SK-N-SH (cell line): ENCODE measurements around the gene INSYN2B. TPM values are rescaled to one million over a fixed set of nuclear protein-coding genes. Genes with fewer than 3 reads are reported as not detected.

Experiments
- CTCF ChIA-PET: fragments of 300-600, 350-600 bp; formaldehyde crosslinking; extraction: SDS; loops from one replicate; lab custom pipeline; 2021; lab: Yijun Ruan, JAX
- POLR2A ChIA-PET: fragments of 350-600 bp; sonication (Branson Sonifier 250); formaldehyde crosslinking; extraction: SDS; loops from one replicate; lab custom pipeline; 2020; ENCODE audit warnings: antibody characterized with exemption, inconsistent platforms; lab: Yijun Ruan, JAX
- DNase-seq: peaks from one replicate; pipeline ENCODE4 v3.0.0; 2012
- H2AFZ ChIP-seq: fragments of 200-600 bp; sonication (generic); 2 replicates; pipeline ENCODE4 v1.8.1; 2016; ENCODE audit warnings: antibody characterized with exemption, mild to moderate bottlenecking, low read depth
- H3F3A ChIP-seq: fragments of 200-600 bp; sonication (generic); replicated peaks from 2 replicates; pipeline ENCODE3; 2016; ENCODE audit warnings: antibody characterized with exemption, mild to moderate bottlenecking; ENCODE audit not compliant: insufficient read depth
- H3K27ac ChIP-seq, 2 experiments: fragments of 200-500 bp in 1 of 2; fragments of 200-600 bp in 1 of 2; sonication (Bioruptor generic) in 1 of 2; sonication (generic), shearing (Covaris generic) in 1 of 2; 2 replicates each; pipeline versions ENCODE4 v1.5.1 to v1.6.1; 2014 to 2016; ENCODE audit warnings: low read depth in 2 of 2, inconsistent platforms in 1 of 2, low read length in 1 of 2, mild to moderate bottlenecking in 1 of 2, mixed read lengths in 1 of 2
- H3K27me3 ChIP-seq: fragments of 200-600 bp; sonication (generic), shearing (Covaris generic); 2 replicates; pipeline ENCODE4 v1.6.1; 2016; ENCODE audit warnings: mixed run types; ENCODE audit not compliant: insufficient read depth
- H3K36me3 ChIP-seq, 2 experiments: fragments of 200-500 bp in 1 of 2; fragments of 200-600 bp in 1 of 2; sonication (Bioruptor generic) in 1 of 2; sonication (generic) in 1 of 2; replicated peaks in 1 of 2; 2 replicates each; pipeline versions ENCODE3 to v1.5.1; 2014 to 2016; ENCODE audit warnings: low read length in 1 of 2, mild to moderate bottlenecking in 1 of 2; ENCODE audit not compliant: insufficient read depth in 2 of 2, control insufficient read depth in 1 of 2
- H3K4me1 ChIP-seq, 2 experiments: fragments of 200-500 bp in 1 of 2; fragments of 200-600 bp in 1 of 2; sonication (Bioruptor generic) in 1 of 2; sonication (generic), shearing (Covaris generic) in 1 of 2; 2 replicates each; pipeline versions ENCODE4 v1.5.1 to v1.6.1; 2014 to 2016; ENCODE audit warnings: low read depth in 1 of 2, low read length in 1 of 2, mixed run types in 1 of 2; ENCODE audit not compliant: insufficient read depth in 2 of 2, control insufficient read depth in 1 of 2
- H3K4me2 ChIP-seq: fragments of 200-600 bp; sonication (generic), shearing (Covaris generic); 2 replicates; pipeline ENCODE4 v1.6.1; 2017; ENCODE audit warnings: mixed run types
- H3K4me3 ChIP-seq, 2 experiments: fragments of 200-500 bp in 1 of 2; fragments of 200-600 bp in 1 of 2; sonication (Bioruptor generic) in 1 of 2; sonication (generic), shearing (Covaris generic) in 1 of 2; 2 replicates each; pipeline versions ENCODE4 v1.5.1 to v1.8.1; 2014 to 2016; ENCODE audit warnings: low read depth in 2 of 2, inconsistent platforms in 1 of 2, low read length in 1 of 2, mild to moderate bottlenecking in 1 of 2, mixed read lengths in 1 of 2, moderate library complexity in 1 of 2
- H3K79me2 ChIP-seq: fragments of 200-600 bp; sonication (generic); 2 replicates; pipeline ENCODE4 v1.8.1; 2017; ENCODE audit warnings: mild to moderate bottlenecking; ENCODE audit not compliant: insufficient read depth
- H3K9ac ChIP-seq: fragments of 200-600 bp; sonication (generic); 2 replicates; pipeline ENCODE4 v1.6.1; 2017; ENCODE audit warnings: mixed run types
- H3K9me2 ChIP-seq: fragments of 200-600 bp; sonication (generic); 2 replicates; pipeline ENCODE4 v1.6.1; 2017; ENCODE audit warnings: mixed run types
- H3K9me3 ChIP-seq: fragments of 200-600 bp; sonication (generic); 2 replicates; pipeline ENCODE4 v1.6.1; 2017; ENCODE audit warnings: mixed run types, mild to moderate bottlenecking, moderate library complexity
- H4K20me1 ChIP-seq: fragments of 200-600 bp; sonication (generic); 2 replicates; pipeline ENCODE4 v1.6.1; 2017; ENCODE audit warnings: mild to moderate bottlenecking, mixed run types; ENCODE audit not compliant: insufficient read depth
- CTCF ChIP-seq: fragments of 200-600 bp; sonication (generic); IDR thresholded peaks from 2 replicates; pipeline ENCODE4 v1.6.1; 2017; ENCODE audit warnings: antibody characterized with exemption, mild to moderate bottlenecking, moderate library complexity
- FOSL2 ChIP-seq: IDR thresholded peaks from 2 replicates; pipeline ENCODE4 v1.4.0; 2012; ENCODE audit warnings: low read depth, mild to moderate bottlenecking, moderate library complexity, borderline replicate concordance
- FOXM1 ChIP-seq: IDR thresholded peaks from 2 replicates; pipeline ENCODE4 v1.4.0; 2012; ENCODE audit warnings: low read depth, mild to moderate bottlenecking
- GABPA ChIP-seq: IDR thresholded peaks from 2 replicates; pipeline ENCODE4 v1.4.0; 2012; ENCODE audit warnings: low read depth, mild to moderate bottlenecking
- RAD21 ChIP-seq: IDR thresholded peaks from 2 replicates; pipeline ENCODE4 v1.6.1; 2012; ENCODE audit warnings: mild to moderate bottlenecking, low read length
- RFX5 ChIP-seq: IDR thresholded peaks from 2 replicates; pipeline ENCODE4 v1.6.1; 2012; ENCODE audit warnings: mild to moderate bottlenecking, improper control_type of control experiment, low read length
- WGBS: methylation state at CpG from one replicate; pipeline ENCODE4 v1.1.6; 2017; ENCODE audit warnings: low lambda C conversion rate; 5-methylcytosine and 5-hydroxymethylcytosine counted together
- polyA plus RNA-seq, 3 experiments: library from polyadenylated mRNA; depleted of rRNA; stranded (reverse); fragments of >200 nt; gene quantifications; 2 replicates each; pipeline ENCODE4 v1.2.3, GENCODE V29; 2012
- TF ChIP-seq, protein P1 (sequence below): IDR thresholded peaks from 2 replicates; pipeline ENCODE4 v1.4.0; 2012; ENCODE audit warnings: low read depth, borderline replicate concordance
- TF ChIP-seq, protein P2 (sequence below): fragments of 150-350 bp; IDR thresholded peaks from 2 replicates; pipeline ENCODE4 v1.6.1; 2016; ENCODE audit warnings: mild to moderate bottlenecking, low read depth, low read length

Gene INSYN2B
- polyA plus RNA-seq, 1 of the 3 experiments (the other 2 are of a cell fraction): 9.2 TPM

DNA sequence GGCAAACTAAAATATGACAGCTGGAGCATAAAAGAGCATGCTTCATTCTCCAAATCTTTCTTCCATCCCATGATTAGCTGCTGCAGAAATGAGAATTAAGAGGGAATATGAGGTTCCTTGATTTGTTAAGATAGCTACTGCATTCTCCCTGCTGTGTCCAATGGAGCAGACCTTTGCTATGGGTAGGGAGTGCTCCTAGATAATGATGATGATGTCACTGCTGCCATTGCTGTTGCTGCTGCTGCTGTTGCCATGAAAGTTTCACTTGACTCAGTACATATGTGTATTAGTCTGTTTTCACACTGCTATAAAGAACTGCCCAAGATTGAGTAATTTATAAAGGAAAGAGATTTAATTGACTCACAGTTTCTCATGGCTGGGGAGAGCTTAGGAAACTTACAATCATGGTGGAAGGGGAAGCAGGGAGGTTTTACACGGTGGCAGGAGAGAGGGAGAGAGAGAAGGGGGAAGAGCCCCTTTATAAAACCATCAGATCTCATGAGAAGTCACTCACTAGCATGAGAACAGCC is 128.9 kb downstream of the INSYN2B start:
- POLR2A ChIA-PET: no interaction called here
- H3K9me3 ChIP-seq: no peaks in the 10 kb centered on the region
- peaks cover 2% of the 10 kb centered on the region for H3F3A ChIP-seq
- H4K20me1 ChIP-seq: no peaks in the 10 kb centered on the region
- H3K4me1 ChIP-seq: no peaks in the 10 kb centered on the region
- WGBS: 60% methylated on average over 1 of the region's 1 CpG
- no peaks in the 10 kb centered on the region for H3K79me2 ChIP-seq
- H3K4me3 ChIP-seq: no peak overlapping the region
- no peaks in the 10 kb centered on the region for H3K27me3 ChIP-seq
- no peak overlapping the region for H3K9ac ChIP-seq
- no peak overlapping the region for H3K4me2 ChIP-seq
- CTCF ChIA-PET: no interaction called here
- H3K27ac ChIP-seq: no peak overlapping the region
- no peaks in the 10 kb centered on the region for H3K36me3 ChIP-seq
- no peak for DNase-seq
- no peak for TF ChIP-seq FOSL2
- TF ChIP-seq, protein P1, sequence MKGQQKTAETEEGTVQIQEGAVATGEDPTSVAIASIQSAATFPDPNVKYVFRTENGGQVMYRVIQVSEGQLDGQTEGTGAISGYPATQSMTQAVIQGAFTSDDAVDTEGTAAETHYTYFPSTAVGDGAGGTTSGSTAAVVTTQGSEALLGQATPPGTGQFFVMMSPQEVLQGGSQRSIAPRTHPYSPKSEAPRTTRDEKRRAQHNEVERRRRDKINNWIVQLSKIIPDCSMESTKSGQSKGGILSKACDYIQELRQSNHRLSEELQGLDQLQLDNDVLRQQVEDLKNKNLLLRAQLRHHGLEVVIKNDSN: no peak
- no peak for TF ChIP-seq RFX5
- no peaks in the 10 kb centered on the region for H3K9me2 ChIP-seq
- no peak overlapping the region for H2AFZ ChIP-seq

GRCh38 chr5:169850409-169850808 is 129.9 kb downstream of the INSYN2B start:
- Histone ChIP-seq H4K20me1 (no peaks in the 10 kb centered on the region), H3K36me3 (no peaks in the 10 kb centered on the region), H3K4me1 (no peaks in the 10 kb centered on the region), H3K79me2 (no peaks in the 10 kb centered on the region), H3K4me3 (no peak overlapping the region), H3K4me2 (no peak overlapping the region)
- peak; percentile 50 for TF ChIP-seq CTCF
- TF ChIP-seq GABPA: no peak
- TF ChIP-seq FOXM1: no peak
- TF ChIP-seq, protein P2, sequence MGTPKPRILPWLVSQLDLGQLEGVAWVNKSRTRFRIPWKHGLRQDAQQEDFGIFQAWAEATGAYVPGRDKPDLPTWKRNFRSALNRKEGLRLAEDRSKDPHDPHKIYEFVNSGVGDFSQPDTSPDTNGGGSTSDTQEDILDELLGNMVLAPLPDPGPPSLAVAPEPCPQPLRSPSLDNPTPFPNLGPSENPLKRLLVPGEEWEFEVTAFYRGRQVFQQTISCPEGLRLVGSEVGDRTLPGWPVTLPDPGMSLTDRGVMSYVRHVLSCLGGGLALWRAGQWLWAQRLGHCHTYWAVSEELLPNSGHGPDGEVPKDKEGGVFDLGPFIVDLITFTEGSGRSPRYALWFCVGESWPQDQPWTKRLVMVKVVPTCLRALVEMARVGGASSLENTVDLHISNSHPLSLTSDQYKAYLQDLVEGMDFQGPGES: no peak
- TF ChIP-seq RAD21: 0 out of 2 replicates have a peak, but pooled peaks have one; percentile 10
- TF ChIP-seq, all 33 proteins: peak for 2
- CTCF ChIA-PET: interaction anchor here (1.7 kb wide), 1 partner anchor 13 kb away, joined by 3 read pairs; no protein-coding TSS in a partner anchor
- WGBS: 97% methylated on average over 2 of the region's 2 CpGs
- Histone ChIP-seq H3K9me2 (no peaks in the 10 kb centered on the region), H3F3A (no peaks in the 10 kb centered on the region), H3K9ac (no peak overlapping the region), H3K9me3 (no peaks in the 10 kb centered on the region), H2AFZ (no peak overlapping the region), H3K27me3 (no peaks in the 10 kb centered on the region), H3K27ac (no peak overlapping the region)
- POLR2A ChIA-PET: no interaction called here
- DNase-seq: no peak
